HG03066 (cell line): Measurements from ENCODE around the gene NDUFB11.

ENCODE experiments used
- ATAC-seq: cut with Tn5 transposase; IDR thresholded peaks from one replicate; pipeline ENCODE4 v1.9.1; 2021; ENCODE audit warnings: low read depth; ENCODE audit not compliant: unreplicated experiment

NDUFB11 gene

DNA sequence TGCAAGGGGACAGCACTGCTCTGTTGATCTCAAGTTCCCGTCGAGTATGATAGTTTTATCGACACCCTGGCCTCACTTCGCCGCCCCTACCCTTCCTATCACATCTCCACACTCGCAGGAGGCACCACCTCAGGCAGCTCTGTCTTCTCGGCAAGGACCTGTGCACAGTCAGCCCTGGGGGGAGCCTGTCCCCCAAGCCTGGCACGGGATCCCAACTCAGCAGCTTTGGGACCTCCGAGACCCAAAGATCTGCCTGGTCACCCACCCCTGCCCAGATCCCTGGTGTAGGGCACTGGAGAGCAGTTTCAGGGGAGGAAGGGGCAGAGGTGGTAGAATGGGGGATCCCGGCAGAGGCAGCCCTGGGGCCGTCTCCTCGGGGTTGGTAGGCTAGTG, 31.1 kb upstream of the NDUFB11 start:
- no peak for ATAC-seq

DNA sequence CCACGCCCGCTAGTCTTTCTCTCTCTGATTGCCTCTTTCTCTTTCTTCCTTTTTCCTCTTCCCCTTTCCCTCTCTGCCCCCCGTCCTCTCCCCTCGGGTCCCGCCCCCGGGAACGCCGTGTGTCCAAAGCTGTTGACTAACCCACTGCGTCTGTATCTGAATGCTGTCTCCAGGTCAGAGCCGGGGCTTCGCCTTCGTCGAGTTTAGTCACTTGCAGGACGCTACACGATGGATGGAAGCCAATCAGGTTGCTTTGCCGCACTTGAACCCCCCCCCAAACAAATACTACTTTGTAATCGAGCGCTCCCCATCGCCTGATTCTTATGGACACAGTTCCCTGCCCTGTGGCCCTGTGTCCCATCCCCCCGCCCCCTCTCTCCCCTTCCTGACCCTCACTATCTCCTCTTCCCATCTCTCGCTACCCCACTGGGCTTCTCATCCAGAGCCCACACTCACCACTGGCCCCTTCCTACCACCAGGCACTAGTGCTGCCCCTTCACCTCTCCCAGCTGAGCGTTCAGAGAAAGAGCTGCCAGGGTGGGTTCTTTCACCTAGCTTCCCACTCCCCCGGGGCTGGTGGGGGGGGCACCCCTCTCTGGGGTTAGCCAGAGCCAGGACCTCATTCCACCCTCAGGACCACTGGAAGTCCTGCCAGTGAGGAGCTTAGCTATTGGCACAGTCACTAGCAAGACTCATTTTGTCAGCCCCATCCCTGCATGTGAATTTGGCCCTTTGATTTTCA, 30.5 kb upstream of the NDUFB11 start:
- ATAC-seq: no peak

DNA sequence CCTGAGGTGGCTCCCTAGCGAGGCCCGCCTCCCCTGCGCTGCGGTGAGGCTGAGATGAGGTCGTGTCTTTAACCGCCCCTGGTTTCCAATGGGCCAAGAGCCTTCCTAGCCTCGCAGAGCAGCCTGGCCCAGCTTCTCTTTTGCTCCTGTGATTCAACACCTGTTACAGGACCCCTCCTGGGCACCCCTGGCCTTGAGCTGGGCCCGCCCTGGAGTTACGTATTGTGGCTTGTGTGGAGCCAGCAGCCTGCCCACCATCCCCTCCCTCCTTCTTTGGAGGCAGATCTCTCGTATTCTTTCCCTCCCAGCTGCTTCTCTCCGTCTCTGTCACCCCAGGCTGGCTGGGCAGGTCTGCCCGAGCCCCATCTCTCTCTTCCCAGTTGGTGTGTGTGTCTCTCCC, 29.9 kb upstream of the NDUFB11 start:
- no peak for ATAC-seq

DNA sequence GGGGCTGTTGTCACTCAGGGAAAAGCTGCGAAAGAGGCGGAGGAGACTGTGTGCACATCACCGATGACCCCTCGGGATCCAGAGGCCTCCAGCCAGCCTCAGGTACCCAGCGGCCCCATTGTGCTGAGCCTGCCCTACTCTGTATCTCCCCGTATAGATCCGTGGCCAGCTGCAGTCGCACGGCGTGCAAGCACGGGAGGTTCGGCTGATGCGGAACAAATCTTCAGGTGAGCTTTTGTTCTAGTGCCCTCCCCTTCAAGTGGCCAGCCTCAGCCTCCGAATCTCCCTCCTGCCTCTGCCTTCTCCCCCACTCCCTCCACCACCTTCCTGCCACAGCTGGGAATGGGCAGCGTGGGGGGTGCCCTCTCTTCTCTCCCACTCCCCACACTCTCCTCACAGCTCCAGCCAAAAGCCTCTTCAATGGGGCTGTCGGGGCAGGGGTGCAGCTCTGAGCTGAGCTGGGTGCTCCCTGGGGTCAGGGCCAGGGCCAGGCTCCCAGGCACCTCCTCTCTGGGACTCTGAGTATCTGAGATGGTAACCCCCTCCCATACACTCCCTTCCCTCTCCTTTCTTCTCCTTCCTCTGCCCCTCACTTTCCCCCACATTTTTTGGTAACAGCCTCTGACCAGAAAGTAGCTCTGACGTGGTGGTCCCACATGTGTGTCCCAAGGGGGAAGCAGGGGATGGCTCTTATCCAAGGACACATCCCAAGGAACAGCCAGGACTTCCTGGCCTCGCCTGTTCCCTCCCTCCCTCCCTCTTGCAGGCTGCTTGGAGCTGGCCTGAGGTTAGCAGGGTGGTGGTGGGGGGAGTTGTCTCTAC, 28.7 kb upstream of the NDUFB11 start:
- no peak for ATAC-seq

DNA sequence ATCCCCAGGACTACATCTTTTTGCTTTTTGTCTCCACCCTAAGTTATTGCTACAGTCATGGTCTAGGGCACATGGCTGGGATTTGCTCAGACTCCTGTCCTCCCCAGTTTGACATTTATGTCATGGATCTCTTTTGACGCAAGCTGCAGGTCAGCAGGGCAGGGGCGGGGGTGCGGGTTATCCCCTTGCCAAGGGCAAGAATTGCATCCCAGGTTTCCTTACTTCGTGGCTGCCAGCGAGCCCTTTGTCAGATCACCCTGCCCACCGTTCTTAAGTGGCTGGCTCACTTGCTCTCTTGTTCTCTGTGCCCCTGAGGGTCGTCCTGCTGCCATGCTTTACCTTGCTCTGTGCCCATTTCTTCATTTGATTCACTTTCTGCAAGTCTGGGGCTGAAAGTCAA, 28.0 kb upstream of the NDUFB11 start:
- ATAC-seq: no peak

DNA sequence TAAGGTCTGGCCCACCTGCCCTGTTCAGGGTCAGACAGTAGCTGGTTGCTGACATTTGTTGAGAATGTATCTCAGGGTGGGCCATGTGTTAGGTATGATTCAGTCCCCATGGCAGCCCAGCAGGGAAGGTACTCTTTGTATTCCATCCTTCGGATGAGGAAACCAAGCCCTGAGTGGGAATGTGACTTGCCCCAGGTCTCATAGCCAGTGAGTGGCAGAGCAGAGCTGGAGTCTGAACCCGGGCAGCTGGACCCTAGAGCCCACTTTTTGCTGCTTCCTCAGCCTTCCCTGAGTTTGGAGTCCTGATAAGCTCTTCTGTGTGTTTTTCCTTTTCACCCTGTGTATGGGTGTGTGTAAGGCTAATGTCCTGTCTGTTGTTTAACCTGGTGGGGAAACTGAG, 27.5 kb upstream of the NDUFB11 start:
- no peak for ATAC-seq

DNA sequence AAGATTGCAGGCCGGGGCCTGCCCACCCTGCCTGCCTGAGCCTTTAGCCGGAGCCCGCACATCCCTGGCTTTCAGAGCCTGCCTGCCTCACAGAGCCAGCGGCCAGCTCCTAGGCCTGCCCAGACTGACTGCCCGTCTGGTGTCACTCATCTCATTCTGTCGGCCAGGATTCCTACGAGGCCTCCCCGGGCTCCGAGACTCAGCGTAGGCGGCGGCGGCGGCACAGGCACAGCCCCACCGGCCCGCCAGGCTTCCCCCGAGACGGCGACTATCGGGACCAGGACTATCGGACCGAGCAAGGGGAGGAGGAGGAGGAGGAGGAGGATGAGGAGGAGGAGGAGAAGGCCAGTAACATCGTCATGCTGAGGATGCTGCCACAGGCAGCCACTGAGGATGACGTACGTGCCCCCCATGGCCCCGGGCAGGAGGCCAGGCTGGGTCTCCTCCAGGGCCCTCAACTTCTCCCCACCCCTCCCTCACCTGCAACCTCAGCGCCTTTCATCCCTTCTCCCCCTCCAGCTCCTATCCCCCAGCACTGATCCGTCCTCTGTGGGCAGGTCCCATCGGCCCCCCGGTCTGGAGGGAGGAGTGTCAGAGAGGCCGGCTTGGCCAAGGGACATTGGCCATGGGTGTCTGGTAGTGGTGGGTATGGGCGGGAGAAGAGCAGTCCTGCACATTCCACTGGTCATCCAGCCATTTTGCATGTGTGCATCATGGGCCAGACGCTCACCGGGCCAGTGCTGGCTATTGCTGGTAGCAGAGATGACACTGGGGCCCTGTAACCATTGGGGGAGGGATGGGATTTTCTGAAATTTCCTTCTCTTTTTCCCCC, 26.6 kb upstream of the NDUFB11 start:
- no peak for ATAC-seq

DNA sequence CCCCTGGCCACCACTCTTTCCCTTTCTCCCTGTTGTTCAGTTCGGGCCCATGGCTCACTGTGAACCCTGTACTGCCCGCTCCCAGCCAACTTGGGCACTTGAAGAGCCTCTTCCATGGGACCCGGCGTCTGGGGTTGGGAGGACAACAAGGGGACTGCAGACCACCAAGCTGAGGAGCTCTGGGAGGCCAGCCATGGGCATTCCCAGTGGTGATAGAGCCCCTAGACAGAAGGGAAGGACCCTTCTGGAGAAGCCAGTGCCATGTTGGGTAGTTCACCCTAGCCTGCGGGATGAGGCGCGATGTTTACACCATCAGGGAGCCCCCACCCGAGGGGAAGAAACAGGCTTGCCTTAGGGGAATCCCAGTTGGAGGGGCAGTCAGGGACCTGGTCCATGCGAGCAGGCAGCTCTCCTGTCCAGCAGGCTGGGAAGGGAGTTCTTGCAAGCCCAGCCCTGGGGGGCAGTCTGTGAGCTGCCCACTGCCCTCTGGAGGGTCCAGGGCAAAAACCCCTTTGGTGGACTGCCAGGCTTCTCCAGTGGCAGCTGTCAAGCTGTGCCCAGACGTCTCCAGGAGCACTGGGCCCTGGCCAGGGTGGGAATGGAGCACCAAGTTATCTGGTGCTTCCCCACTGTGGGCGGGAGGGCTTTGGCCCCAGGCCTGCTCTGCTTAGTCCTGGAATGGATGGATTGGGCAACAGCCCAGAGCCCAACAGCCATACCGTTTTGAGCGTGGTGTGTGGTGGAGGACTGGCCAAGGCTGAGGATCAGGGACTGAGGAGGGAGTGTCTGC, 25.4 kb upstream of the NDUFB11 start:
- no peak for ATAC-seq

DNA sequence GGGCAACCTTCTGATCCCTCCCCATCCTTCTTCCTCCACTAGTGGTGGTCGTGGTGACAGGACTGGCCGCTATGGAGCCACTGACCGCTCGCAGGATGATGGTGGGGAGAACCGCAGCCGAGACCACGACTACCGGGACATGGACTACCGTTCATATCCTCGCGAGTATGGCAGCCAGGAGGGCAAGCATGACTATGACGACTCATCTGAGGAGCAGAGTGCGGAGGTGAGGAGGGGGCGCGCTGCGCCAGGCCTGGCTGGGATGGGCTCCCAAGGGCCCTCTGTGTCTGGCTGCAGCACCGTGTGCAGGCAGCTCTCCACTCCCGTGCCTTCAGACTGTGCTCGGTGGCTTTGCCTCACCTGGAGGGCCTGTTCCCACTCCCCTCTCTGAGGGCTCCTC, 24.8 kb upstream of the NDUFB11 start:
- ATAC-seq: no peak

DNA sequence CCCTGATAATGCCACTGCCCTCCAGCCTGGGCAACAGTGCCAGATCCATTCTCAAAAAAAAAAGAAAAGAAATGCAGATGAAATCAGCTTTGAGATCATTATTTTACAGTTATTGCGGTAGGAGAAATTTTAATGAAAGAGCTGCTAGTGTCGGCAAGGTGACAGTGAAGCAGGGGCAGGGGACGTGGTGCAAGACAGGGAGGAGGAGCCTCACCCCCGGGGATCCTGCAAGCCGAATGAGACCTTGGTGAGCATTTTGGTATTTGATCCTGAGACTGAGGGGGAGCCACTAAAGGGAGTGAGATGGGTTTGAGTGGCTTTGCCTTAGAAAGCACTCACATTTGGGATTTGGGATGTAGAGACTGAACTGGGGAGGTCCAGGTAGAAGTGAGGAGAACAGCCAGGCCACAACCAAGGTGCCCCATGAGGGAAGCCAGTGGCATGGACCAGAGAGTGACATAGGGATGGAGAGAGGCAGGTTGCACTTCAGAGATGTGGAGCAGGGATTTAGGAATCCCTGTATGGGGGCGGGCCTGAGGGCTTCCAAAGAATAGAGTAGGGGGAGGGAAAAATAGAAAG, 24.1 kb upstream of the NDUFB11 start:
- no peak for ATAC-seq

DNA sequence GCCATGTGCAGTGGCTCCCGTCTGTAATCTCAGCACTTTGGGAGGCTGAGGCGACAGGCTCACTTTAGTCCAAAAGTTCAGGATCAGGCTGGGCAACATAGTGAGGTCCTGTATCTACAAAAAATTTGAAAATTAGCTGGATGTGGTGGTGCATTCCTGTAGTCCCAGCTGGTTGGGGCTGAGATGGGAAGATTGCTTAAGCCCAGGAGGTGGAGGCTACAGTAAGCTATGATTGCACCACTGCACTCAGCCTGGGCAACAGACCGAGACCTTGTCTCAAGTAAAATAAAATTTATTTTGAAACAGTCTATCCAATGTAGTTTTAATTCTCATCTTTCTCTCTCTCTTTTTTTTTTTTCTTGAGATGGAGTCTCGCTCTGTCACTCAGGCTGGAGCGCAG, 21.6 kb upstream of the NDUFB11 start:
- ATAC-seq: no peak

DNA sequence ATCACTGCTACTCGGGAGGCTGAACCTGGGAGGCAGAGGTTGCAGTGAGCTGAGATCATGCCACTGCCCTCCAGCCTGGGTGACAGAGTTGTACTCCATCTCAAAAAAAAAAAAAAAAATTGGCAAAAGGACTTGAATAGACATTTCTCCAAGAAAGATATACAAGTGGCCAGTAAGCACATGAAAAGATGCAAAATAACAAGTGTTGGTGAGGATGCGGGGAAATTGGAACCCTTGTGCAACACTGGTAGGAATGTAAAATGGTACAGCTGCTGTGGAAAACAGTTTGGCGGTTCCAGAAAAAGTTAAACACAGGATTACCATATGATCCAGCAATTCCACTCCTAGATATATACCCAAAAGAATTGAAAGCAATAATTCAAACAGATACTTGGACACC, 19.9 kb upstream of the NDUFB11 start:
- no peak for ATAC-seq

DNA sequence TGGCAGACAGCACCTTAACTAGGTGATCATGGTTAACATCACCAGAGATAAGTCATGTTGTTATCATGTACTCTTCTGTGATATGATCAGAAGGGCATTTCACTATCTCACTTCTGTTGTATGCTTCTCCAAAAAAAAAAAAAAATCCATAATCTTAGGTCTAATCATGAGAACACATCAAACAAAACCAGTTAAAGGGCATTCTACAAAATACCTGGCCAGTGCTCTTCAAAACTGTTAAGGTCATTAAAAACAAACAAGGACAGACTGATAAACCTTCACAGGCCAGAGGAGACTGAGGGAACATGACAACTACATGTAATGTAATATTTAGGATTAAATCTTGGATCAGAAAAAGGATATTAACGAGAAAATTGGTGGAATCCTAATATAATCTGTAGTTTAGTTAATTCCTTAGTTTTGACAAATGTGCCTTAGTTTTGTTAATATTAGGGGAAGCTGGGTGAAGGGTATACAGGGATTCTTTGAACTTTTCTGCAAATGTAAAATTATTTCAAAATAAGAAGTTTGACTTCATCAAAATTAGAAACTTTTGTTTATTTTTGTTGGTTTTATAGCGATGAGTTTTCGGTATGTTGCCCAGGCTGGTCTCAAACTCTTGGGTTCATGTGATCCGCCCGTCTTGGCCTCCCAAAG, 18.6 kb upstream of the NDUFB11 start:
- ATAC-seq: no peak

DNA sequence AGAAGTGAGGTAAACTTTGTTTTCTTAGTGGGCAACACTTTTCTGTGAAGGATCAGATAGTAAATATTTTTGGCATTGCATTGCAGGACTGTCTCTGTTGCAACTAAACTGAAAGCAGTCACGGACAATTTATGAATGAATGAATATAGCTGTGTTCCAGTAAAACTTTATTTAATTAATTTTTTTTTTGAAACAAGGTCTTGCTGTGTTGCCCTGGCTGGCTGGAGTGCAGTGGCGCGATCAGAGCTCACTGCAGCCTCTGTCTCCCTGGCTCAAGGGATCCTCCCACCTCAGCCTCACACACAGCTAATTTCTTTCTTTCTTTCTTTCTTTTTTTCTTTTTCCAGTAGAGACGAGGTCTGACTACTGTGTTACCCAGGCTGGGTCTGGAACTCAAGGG, 16.3 kb upstream of the NDUFB11 start:
- no peak for ATAC-seq

DNA sequence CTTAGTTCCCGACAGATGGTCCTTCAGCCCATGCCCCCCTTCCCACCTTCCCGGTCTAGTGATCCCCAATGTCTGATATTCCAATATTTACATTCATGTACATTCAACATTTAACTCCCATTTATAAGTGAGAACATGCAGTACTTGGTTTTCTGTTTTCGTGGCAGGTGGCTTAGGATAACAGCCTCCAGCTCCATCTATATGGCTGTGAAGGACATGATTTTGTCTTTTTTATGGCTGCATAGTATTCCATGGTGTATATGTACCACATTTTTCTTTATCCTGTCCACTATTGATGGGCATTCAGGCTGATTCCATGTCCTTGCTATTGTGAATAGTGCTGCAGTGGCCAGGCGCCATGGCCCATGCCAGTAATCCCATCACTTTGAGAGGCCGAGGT, 14.3 kb upstream of the NDUFB11 start:
- ATAC-seq: no peak

DNA sequence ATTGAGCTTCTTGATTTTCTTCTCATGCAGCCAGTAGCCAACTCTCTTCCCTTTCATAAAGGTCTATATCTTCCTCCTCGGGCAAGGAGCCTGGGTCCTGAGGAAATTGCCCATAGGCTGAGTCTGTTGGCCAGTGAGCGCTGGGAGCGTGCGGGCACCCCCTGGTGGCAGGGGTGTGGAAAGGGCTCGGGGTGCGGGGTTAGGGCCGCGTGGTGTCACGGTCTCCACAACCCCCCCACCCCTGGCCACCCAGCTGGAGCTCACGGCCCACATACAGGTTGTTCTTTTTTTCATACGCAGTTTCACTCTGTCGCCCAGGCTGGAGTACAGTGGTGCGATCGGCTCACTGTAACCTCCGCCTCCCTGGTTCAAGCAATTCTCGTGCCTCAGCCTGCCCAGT, 13.6 kb upstream of the NDUFB11 start:
- ATAC-seq: no peak

DNA sequence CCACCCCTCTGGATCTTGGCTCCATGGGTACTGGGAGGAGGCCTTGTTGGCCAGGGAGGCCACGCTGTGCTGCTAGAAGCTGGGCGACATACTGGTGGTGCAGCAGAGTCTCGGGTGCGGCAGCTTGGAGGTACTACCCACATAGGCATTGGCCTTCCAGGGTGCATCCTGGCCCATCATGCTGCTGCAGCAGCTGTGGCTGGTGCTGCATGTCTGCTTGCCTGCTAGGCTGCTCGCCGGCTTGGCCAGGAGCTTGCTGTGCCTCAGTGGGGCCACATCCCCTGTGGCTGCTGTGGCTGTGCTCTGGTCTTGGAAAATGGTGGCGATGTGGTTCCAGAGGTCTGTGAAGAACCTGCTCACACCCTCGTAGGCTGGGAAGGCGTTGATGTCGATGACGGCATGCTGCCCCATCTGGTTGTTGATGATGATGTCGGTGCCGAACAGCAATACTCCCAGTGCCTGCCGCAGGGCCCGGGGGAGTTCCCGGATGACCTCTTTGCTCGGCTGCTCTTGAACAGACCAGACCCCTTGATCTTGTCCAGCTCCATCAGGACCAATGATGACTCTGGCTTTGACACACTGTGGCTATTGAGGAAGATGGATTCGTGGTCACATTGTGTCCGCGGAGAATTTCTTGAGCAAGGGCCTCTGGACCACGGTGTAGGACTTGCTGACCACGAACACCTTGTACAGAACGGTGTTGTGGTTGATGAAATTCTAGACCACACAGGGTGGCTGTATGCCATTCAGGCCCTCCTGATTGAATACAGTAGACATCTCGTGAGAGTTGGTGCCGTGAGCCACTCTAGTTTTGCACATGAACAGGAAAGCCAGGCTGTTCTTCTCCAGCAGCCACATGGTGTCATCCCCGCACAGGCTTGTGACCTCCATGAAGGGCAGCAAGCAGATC, 12.4 kb upstream of the NDUFB11 start:
- no peak for ATAC-seq

DNA sequence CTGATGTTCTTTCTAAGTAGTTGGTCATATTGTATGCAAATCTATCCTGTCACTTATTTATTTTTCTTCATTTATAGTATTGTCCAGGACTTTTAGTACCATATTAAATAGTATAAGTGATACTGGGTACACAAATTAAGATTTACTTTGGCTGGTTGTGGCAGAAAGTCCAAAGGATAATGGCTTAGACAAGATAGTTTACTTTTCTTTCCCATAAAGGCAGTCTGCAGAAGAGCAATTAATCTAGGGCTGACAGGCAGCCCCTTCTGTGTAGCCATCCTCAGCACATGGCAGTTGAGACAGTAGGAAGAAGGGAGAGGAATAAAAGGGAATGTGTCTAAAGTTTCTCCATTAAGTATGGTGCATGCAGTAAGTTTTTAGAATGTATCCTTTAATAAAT, 6.9 kb upstream of the NDUFB11 start:
- no peak for ATAC-seq

DNA sequence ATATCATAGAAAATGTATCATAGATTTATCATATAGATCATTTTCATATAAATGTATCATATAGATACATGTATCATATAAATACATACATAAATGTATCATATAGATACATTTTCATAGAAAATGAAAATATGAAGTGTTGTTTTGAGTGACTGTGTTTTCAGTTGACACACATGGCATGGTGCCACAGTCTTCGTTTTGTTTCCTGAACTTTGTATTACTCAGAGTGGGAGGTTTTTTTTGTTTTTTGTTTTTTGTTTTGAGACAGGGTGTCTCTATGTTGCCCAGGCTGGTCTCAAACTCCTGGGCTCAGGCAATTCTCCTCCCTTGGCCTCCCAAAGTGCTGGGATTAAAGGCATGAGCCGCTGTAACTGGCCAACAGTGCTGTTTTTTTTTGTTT, 4.4 kb upstream of the NDUFB11 start:
- no peak for ATAC-seq
